Smooth muscle cell (in vitro differentiated cells): ENCODE results near the gene BBS12. TPM values are rescaled to one million over a fixed set of nuclear protein-coding genes. Genes with fewer than 3 reads are reported as not detected.

ENCODE experiments used
- DNase-seq: peaks from one replicate; lab custom pipeline; 2025; ENCODE audit not compliant: unreplicated experiment; lab: John Stamatoyannopoulos, UW
- H2AFZ ChIP-seq: fragments of 200-600 bp; sonication (generic); 2 replicates; pipeline ENCODE4 v1.6.0; 2016; ENCODE audit warnings: antibody characterized with exemption, low read depth, mild to moderate bottlenecking
- H3F3A ChIP-seq: fragments of 200-600 bp; sonication (generic); 2 replicates; pipeline ENCODE4 v1.6.0; 2017; ENCODE audit warnings: antibody characterized with exemption, low read depth
- H3K27ac ChIP-seq: fragments of 200-600 bp; sonication (generic); 2 replicates; pipeline ENCODE4 v1.5.1; 2016; ENCODE audit warnings: low read depth, mild to moderate bottlenecking
- H3K27me3 ChIP-seq: fragments of 200-600 bp; sonication (generic); 2 replicates; pipeline ENCODE4 v1.6.1; 2016; ENCODE audit warnings: low read depth, mild to moderate bottlenecking
- H3K36me3 ChIP-seq: fragments of 200-600 bp; sonication (generic); 2 replicates; pipeline ENCODE4 v1.5.1; 2016; ENCODE audit warnings: low read depth
- H3K4me1 ChIP-seq: fragments of 200-600 bp; sonication (generic); 2 replicates; pipeline ENCODE4 v1.5.1; 2016; ENCODE audit warnings: low read depth
- H3K4me2 ChIP-seq: fragments of 200-600 bp; sonication (generic); 2 replicates; pipeline ENCODE4 v1.6.0; 2016; ENCODE audit warnings: mild to moderate bottlenecking
- H3K4me3 ChIP-seq: fragments of 200-600 bp; sonication (generic); 2 replicates; pipeline ENCODE4 v1.5.1; 2016; ENCODE audit warnings: mild to moderate bottlenecking
- H3K79me2 ChIP-seq: fragments of 200-600 bp; sonication (generic); 2 replicates; pipeline ENCODE4 v1.6.0; 2016; ENCODE audit warnings: low read depth, mild to moderate bottlenecking
- H3K9ac ChIP-seq: fragments of 200-600 bp; sonication (generic); 2 replicates; pipeline ENCODE4 v1.6.0; 2016; ENCODE audit warnings: low read depth
- H3K9me3 ChIP-seq: fragments of 200-600 bp; sonication (generic); replicated peaks from 2 replicates; pipeline ENCODE4 v1.5.1; 2016; ENCODE audit warnings: low read depth
- H4K20me1 ChIP-seq: fragments of 200-600 bp; sonication (generic); 2 replicates; pipeline ENCODE4 v1.6.0; 2016; ENCODE audit warnings: low read depth
- CTCF ChIP-seq: fragments of 200-600 bp; sonication (generic); IDR thresholded peaks from 2 replicates; pipeline ENCODE4 v1.5.1; 2017; ENCODE audit warnings: borderline replicate concordance, mild to moderate bottlenecking, antibody characterized with exemption; ENCODE audit not compliant: insufficient read depth, poor library complexity, severe bottlenecking
- WGBS: methylation state at CpG from one replicate; pipeline ENCODE4 v1.1.7; 2016; ENCODE audit warnings: low lambda C conversion rate; 5-methylcytosine and 5-hydroxymethylcytosine counted together
- polyA plus RNA-seq: library from polyadenylated mRNA; unstranded; fragments of >200 nt; fragmentation: Nextera tagmentation; extraction: Ambion mirVana; gene quantifications from 2 replicates; pipeline ENCODE4 v1.2.1, GENCODE V29; 2016
- total RNA-seq: library from RNA; depleted of rRNA; stranded (reverse); fragments of >200 nt; gene quantifications from 2 replicates; pipeline ENCODE4 v1.2.3, GENCODE V29; 2014

BBS12 gene
- total and polyA plus RNA-seq, 2 experiments from 2014 or later: 3.6 to 3.7 TPM

GRCh38 chr4:122709236-122709635 lies 23.3 kb upstream of the BBS12 start:
- H3K4me3 ChIP-seq: no peak overlapping the region
- H4K20me1 ChIP-seq: no peaks in the 10 kb centered on the region
- H3K9me3 ChIP-seq: no peaks in the 10 kb centered on the region
- no peaks in the 10 kb centered on the region for H3K27me3 ChIP-seq
- H3K79me2 ChIP-seq: no peaks in the 10 kb centered on the region
- no peak for DNase-seq
- no peaks in the 10 kb centered on the region for H3F3A ChIP-seq
- H2AFZ ChIP-seq: no peak overlapping the region
- H3K4me1 ChIP-seq: no peaks in the 10 kb centered on the region
- H3K36me3 ChIP-seq: no peaks in the 10 kb centered on the region
- H3K9ac ChIP-seq: no peak overlapping the region
- no peak overlapping the region for H3K27ac ChIP-seq
- TF ChIP-seq CTCF: no peak
- H3K4me2 ChIP-seq: no peak overlapping the region

- peak overlapping the region; percentile 6 for H2AFZ ChIP-seq
- DNase-seq: no peak
- H3K9ac ChIP-seq: no peak overlapping the region
- no peaks in the 10 kb centered on the region for H3K4me1 ChIP-seq
- peak overlapping the region; percentile 3 for H3K27ac ChIP-seq
- H3K4me3 ChIP-seq: no peak overlapping the region
- TF ChIP-seq CTCF: no peak
- H3F3A ChIP-seq: no peaks in the 10 kb centered on the region
- no peaks in the 10 kb centered on the region for H3K9me3 ChIP-seq
- H3K4me2 ChIP-seq: peak overlapping the region; percentile 15
- H3K36me3 ChIP-seq: no peaks in the 10 kb centered on the region
- H3K27me3 ChIP-seq: no peaks in the 10 kb centered on the region
- no peaks in the 10 kb centered on the region for H4K20me1 ChIP-seq
- no peaks in the 10 kb centered on the region for H3K79me2 ChIP-seq
- WGBS: 59% methylated on average over 9 of the region's 9 CpGs
These were observed 21.8 kb upstream of the BBS12 start for GRCh38 chr4:122710434-122711308.

GRCh38 chr4:122711919-122712318 lies 20.6 kb upstream of the BBS12 start:
- Histone ChIP-seq H3K4me1 (no peaks in the 10 kb centered on the region), H3F3A (no peaks in the 10 kb centered on the region), H3K36me3 (no peaks in the 10 kb centered on the region), H3K4me2 (no peak overlapping the region), H3K27me3 (no peaks in the 10 kb centered on the region), H2AFZ (no peak overlapping the region), H3K4me3 (no peak overlapping the region), H3K79me2 (no peaks in the 10 kb centered on the region), H3K9ac (no peak overlapping the region), H3K9me3 (no peaks in the 10 kb centered on the region), H4K20me1 (no peaks in the 10 kb centered on the region), H3K27ac (no peak overlapping the region)
- no peak for DNase-seq
- TF ChIP-seq CTCF: no peak

GRCh38 chr4:122712782-122713181 lies 19.7 kb upstream of the BBS12 start:
- Histone ChIP-seq H3K27me3 (no peaks in the 10 kb centered on the region), H3K9ac (no peak overlapping the region), H3F3A (no peaks in the 10 kb centered on the region), H3K36me3 (no peaks in the 10 kb centered on the region), H3K4me1 (no peaks in the 10 kb centered on the region), H2AFZ (no peak overlapping the region), H3K4me2 (no peak overlapping the region), H3K9me3 (no peaks in the 10 kb centered on the region), H3K79me2 (no peaks in the 10 kb centered on the region), H4K20me1 (no peaks in the 10 kb centered on the region), H3K27ac (no peak overlapping the region), H3K4me3 (no peak overlapping the region)
- no peak for DNase-seq
- TF ChIP-seq CTCF: no peak
- 96% methylated on average over 4 of the region's 4 CpGs for WGBS
